Aorta (tissue), 5 donors: ENCODE data around the gene GABRB2. TPM values are rescaled to one million over a fixed set of nuclear protein-coding genes. Genes with fewer than 3 reads are reported as not detected.

Experiments
- ATAC-seq: fragments of 200-7000 bp; cut with Tn5 transposase; one replicate; pipeline ENCODE4 v1.9.1; 2022; ENCODE audit warnings: moderate library complexity; ENCODE audit not compliant: low FRiP score
- DNase-seq, 2 donors: peaks; one replicate each; pipeline ENCODE4 v3.0.0-alpha.2; 2020
- H3K27ac ChIP-seq, 2 donors: one replicate each; pipeline ENCODE4 v1.5.1; 2013; ENCODE audit warnings: low read length in 2 of 2, mild to moderate bottlenecking in 2 of 2, moderate library complexity in 2 of 2, control low read depth in 1 of 2, inconsistent platforms in 1 of 2, low read depth in 1 of 2
- H3K27me3 ChIP-seq, 2 donors: one replicate each; pipeline ENCODE4 v1.6.1; 2013; ENCODE audit warnings: control low read depth in 1 of 2, low read length in 1 of 2, mild to moderate bottlenecking in 1 of 2, moderate library complexity in 1 of 2; ENCODE audit not compliant: insufficient read depth in 2 of 2, control insufficient read depth in 1 of 2
- H3K36me3 ChIP-seq, 2 donors: one replicate each; pipeline ENCODE4 v1.6.1; 2013; ENCODE audit warnings: control low read depth in 1 of 2, low read length in 1 of 2, mild to moderate bottlenecking in 1 of 2; ENCODE audit not compliant: insufficient read depth in 2 of 2, control insufficient read depth in 1 of 2
- H3K4me1 ChIP-seq, 2 donors: one replicate each; pipeline ENCODE4 v1.6.1; 2013; ENCODE audit warnings: low read length in 2 of 2, control low read depth in 1 of 2, mild to moderate bottlenecking in 1 of 2, moderate library complexity in 1 of 2; ENCODE audit not compliant: insufficient read depth in 2 of 2, control insufficient read depth in 1 of 2
- H3K4me3 ChIP-seq, 2 donors: one replicate each; pipeline ENCODE4 v1.5.1; 2013; ENCODE audit warnings: low read length in 2 of 2, control low read depth in 1 of 2, mild to moderate bottlenecking in 1 of 2
- H3K9me3 ChIP-seq: one replicate; pipeline ENCODE4 v1.6.1; 2013; ENCODE audit warnings: mild to moderate bottlenecking, low read length; ENCODE audit not compliant: control insufficient read depth
- WGBS, 2 donors: extraction: QIAGEN DNeasy Blood & Tissue Kit; methylation state at CpG; one replicate each; pipeline ENCODE4 v1.1.7; 2013; 5-methylcytosine and 5-hydroxymethylcytosine counted together
- intact Hi-C, 2 donors: fragments of 100-400 bp; cut with DNase I; formaldehyde crosslinking; loops; one replicate each; pipeline versions ENCODE4 v1.14.2 to v1.15.0; 2022
- polyA plus RNA-seq, 2 donors: library from polyadenylated mRNA; stranded (reverse); fragments of 200-250 nt; gene quantifications; one replicate each; pipeline ENCODE4 v1.2.3, GENCODE V29; 2013
- total RNA-seq, 2 donors: library from RNA; stranded (reverse); fragmentation: NEBNext Ultra II Directional; extraction: Animal tissue kit (Norgen Biotek cat#: 25700); gene quantifications; one replicate each; pipeline ENCODE4 v1.2.1, GENCODE V29; 2021
- donor health status: healthy with polysubstance abuse.
- donor health status: Bipolar disorder and iron deficiency.
- donor health status: DM: no; HTN: no; CAD: no.
- donor health status: DM: no; HTN: no; CAD: no.
- donor health status: DM: yes; HTN: yes; CAD: no.

The GABRB2 gene
- total and polyA plus RNA-seq, 4 donors: 0.03 to 1.1 (median 0.33) TPM

- Histone ChIP-seq H3K4me3 (no peak overlapping the region), H3K4me1 (no peaks in the 10 kb centered on the region), H3K36me3 (no peaks in the 10 kb centered on the region), H3K27ac (no peak overlapping the region), H3K27me3 (no peaks in the 10 kb centered on the region), H3K9me3 (no peaks in the 10 kb centered on the region)
- WGBS, 2 donors: 8 to 12% methylated on average over 3 of the region's 3 CpGs
- ATAC-seq (no peak), DNase-seq (no peak)
- intact Hi-C loops: no loop called here
These were observed 177.5 kb downstream of the GABRB2 start for GRCh38 chr5:161369022-161369421.

- DNase-seq (no peak), ATAC-seq (no peak)
- Histone ChIP-seq H3K27me3 (no peaks in the 10 kb centered on the region), H3K9me3 (no peaks in the 10 kb centered on the region), H3K27ac (no peak overlapping the region), H3K4me3 (no peak overlapping the region), H3K36me3 (no peaks in the 10 kb centered on the region), H3K4me1 (no peaks in the 10 kb centered on the region)
- WGBS, 2 donors: 77 to 87% methylated on average over 2 of the region's 2 CpGs
- intact Hi-C loops: no loop called here
These were observed 188.1 kb downstream of the GABRB2 start for GRCh38 chr5:161358446-161358845.

GRCh38 chr5:161344234-161344633 lies 202.3 kb downstream of the GABRB2 start:
- WGBS, 2 donors: 48 to 71% methylated on average over 2 of the region's 2 CpGs
- ATAC-seq: no peak

GRCh38 chr5:161342886-161343285 lies 203.6 kb downstream of the GABRB2 start:
- 61 to 72% methylated on average over 5 of the region's 5 CpGs for WGBS, 2 donors
- H3K4me3 ChIP-seq: no peak overlapping the region
- intact Hi-C loops: no loop called here
- no peak for DNase-seq
- H3K27ac ChIP-seq: no peak overlapping the region
- no peaks in the 10 kb centered on the region for H3K27me3 ChIP-seq
- ATAC-seq: no peak
- H3K4me1 ChIP-seq: no peaks in the 10 kb centered on the region
- H3K9me3 ChIP-seq: no peaks in the 10 kb centered on the region
- no peaks in the 10 kb centered on the region for H3K36me3 ChIP-seq

More at GRCh38 chr5:161344234-161344633, 202.3 kb downstream of the GABRB2 start:
- no peak for DNase-seq
- intact Hi-C loops: no loop called here
- H3K36me3 ChIP-seq: no peaks in the 10 kb centered on the region
- no peak overlapping the region for H3K27ac ChIP-seq
- no peak overlapping the region for H3K4me3 ChIP-seq
- H3K9me3 ChIP-seq: no peaks in the 10 kb centered on the region
- no peaks in the 10 kb centered on the region for H3K4me1 ChIP-seq
- H3K27me3 ChIP-seq: no peaks in the 10 kb centered on the region

GRCh38 chr5:161340012-161340411 lies 206.5 kb downstream of the GABRB2 start:
- Histone ChIP-seq H3K27ac (no peak overlapping the region), H3K27me3 (no peaks in the 10 kb centered on the region), H3K4me1 (no peaks in the 10 kb centered on the region), H3K4me3 (no peak overlapping the region), H3K36me3 (no peaks in the 10 kb centered on the region), H3K9me3 (no peaks in the 10 kb centered on the region)
- ATAC-seq (no peak), DNase-seq (no peak)
- intact Hi-C loops: no loop called here
- WGBS, 2 donors: 55 to 70% methylated on average over 3 of the region's 3 CpGs

- WGBS, 2 donors: 46 to 56% methylated on average over 3 of the region's 3 CpGs
- intact Hi-C loops: no loop called here
- Histone ChIP-seq H3K27ac (no peak overlapping the region), H3K9me3 (no peaks in the 10 kb centered on the region), H3K36me3 (no peaks in the 10 kb centered on the region), H3K27me3 (no peaks in the 10 kb centered on the region), H3K4me3 (no peak overlapping the region), H3K4me1 (no peaks in the 10 kb centered on the region)
- ATAC-seq: no peak
- DNase-seq: no peak
These were observed 213.2 kb downstream of the GABRB2 start for GRCh38 chr5:161333194-161333880.

- H3K36me3 ChIP-seq: no peaks in the 10 kb centered on the region
- no peaks in the 10 kb centered on the region for H3K4me1 ChIP-seq
- H3K27me3 ChIP-seq: no peaks in the 10 kb centered on the region
- 82 to 85% methylated on average over 3 of the region's 3 CpGs for WGBS, 2 donors
- no peaks in the 10 kb centered on the region for H3K9me3 ChIP-seq
- H3K27ac ChIP-seq: no peak overlapping the region
- no peak for ATAC-seq
- no peak overlapping the region for H3K4me3 ChIP-seq
- no peak for DNase-seq
- intact Hi-C loops: no loop called here
These were observed 214.2 kb downstream of the GABRB2 start for GRCh38 chr5:161332343-161332742.

- 54 to 61% methylated on average over 3 of the region's 3 CpGs for WGBS, 2 donors
- DNase-seq (no peak), ATAC-seq (peak; percentile 59)
- intact Hi-C loops: no loop called here
- no peak overlapping the region for H3K4me3 ChIP-seq
- no peaks in the 10 kb centered on the region for H3K27me3 ChIP-seq
- no peak overlapping the region for H3K27ac ChIP-seq
- H3K36me3 ChIP-seq: no peaks in the 10 kb centered on the region
- H3K4me1 ChIP-seq: no peaks in the 10 kb centered on the region
- H3K9me3 ChIP-seq: no peaks in the 10 kb centered on the region
These were observed 232.5 kb downstream of the GABRB2 start for GRCh38 chr5:161314033-161314432.

GRCh38 chr5:161312882-161313281 lies 233.6 kb downstream of the GABRB2 start:
- Histone ChIP-seq H3K4me1 (no peaks in the 10 kb centered on the region), H3K4me3 (no peak overlapping the region), H3K36me3 (no peaks in the 10 kb centered on the region), H3K9me3 (no peaks in the 10 kb centered on the region), H3K27me3 (no peaks in the 10 kb centered on the region), H3K27ac (no peak overlapping the region)
- WGBS, 2 donors: 59 to 75% methylated on average over 5 of the region's 5 CpGs
- intact Hi-C loops: no loop called here
- DNase-seq (no peak), ATAC-seq (no peak)
